K562 (cell line): ENCODE results near the gene COL24A1. TPM values are rescaled to one million over a fixed set of nuclear protein-coding genes. Genes with fewer than 3 reads are reported as not detected.

Source experiments
- ATAC-seq: fragments of 200-7000 bp; cut with Tn5 transposase; 3 replicates; pipeline ENCODE4 v1.9.1; 2020; ENCODE audit warnings: moderate library complexity
- BruUV-seq: library from RNA; stranded (reverse); fragments of 400-500 nt; replicated peaks from 2 replicates; lab custom pipeline; 2021; lab: Mats Ljungman, UMichigan
- CTCF ChIA-PET: fragments of 300-600 bp; formaldehyde crosslinking; extraction: SDS; loops from one replicate; lab custom pipeline; 2021; ENCODE audit warnings: low intra/inter-chr PET ratio; lab: Yijun Ruan, JAX
- POLR2A ChIA-PET: fragments of 300-600, 350-650 bp; sonication (Branson Sonifier 250); formaldehyde crosslinking; extraction: SDS; loops from one replicate; lab custom pipeline; 2021; ENCODE audit warnings: antibody characterized with exemption, inconsistent platforms; lab: Yijun Ruan, JAX
- DNase-seq, 4 experiments: peaks; one replicate each; pipeline versions ENCODE4 v3.0.0 to v3.0.0-alpha.2; 2011 to 2018; ENCODE audit warnings: low spot score in 3 of 4, mixed read lengths in 3 of 4; ENCODE audit errors: extremely low read depth in 1 of 4
- FAIRE-seq: peaks from 2 replicates; lab custom pipeline; 2011; peaks lifted over from hg19 to GRCh38; lab: Jason Lieb, UNC
- H2AFZ ChIP-seq: 2 replicates; pipeline ENCODE4 v1.6.0; 2011; ENCODE audit warnings: low read depth, low read length, control low read depth, inconsistent platforms
- H3K27ac ChIP-seq: fragments of 200-600 bp; 3 replicates; pipeline ENCODE4 v1.8.0; 2011; ENCODE audit warnings: low read depth, mild to moderate bottlenecking, control low read depth, inconsistent platforms, low read length, moderate library complexity, mixed read lengths; ENCODE audit errors: extremely low read depth
- H3K27me3 ChIP-seq, 2 experiments: fragments of 300-600 bp in 1 of 2; 2 replicates in 1 of 2; 3 replicates in 1 of 2; pipeline versions ENCODE4 v1.6.0 to v1.8.0; 2011; ENCODE audit warnings: inconsistent platforms in 2 of 2, low read length in 2 of 2, mild to moderate bottlenecking in 1 of 2, mixed read lengths in 1 of 2, moderate library complexity in 1 of 2; ENCODE audit not compliant: control insufficient read depth in 2 of 2, insufficient read depth in 2 of 2
- H3K36me3 ChIP-seq: fragments of 300-600 bp; 3 replicates; pipeline ENCODE4 v1.8.0; 2011; ENCODE audit warnings: mild to moderate bottlenecking, low read length, inconsistent platforms; ENCODE audit not compliant: control insufficient read depth, insufficient read depth
- H3K4me1 ChIP-seq, 2 experiments: fragments of 200-600 bp in 1 of 2; replicated peaks in 1 of 2; 2 replicates in 1 of 2; 3 replicates in 1 of 2; pipeline versions ENCODE4 v1.5.1 to v1.8.0; 2011; ENCODE audit warnings: inconsistent platforms in 2 of 2, low read length in 2 of 2, mild to moderate bottlenecking in 1 of 2, mixed read lengths in 1 of 2, moderate library complexity in 1 of 2; ENCODE audit not compliant: control insufficient read depth in 2 of 2, insufficient read depth in 2 of 2
- H3K4me2 ChIP-seq: 2 replicates; pipeline ENCODE4 v1.6.1; 2011; ENCODE audit warnings: low read length, control low read depth, inconsistent platforms, mixed read lengths; ENCODE audit not compliant: insufficient read depth
- H3K4me3 ChIP-seq: fragments of 200-600 bp; sonication (generic), shearing (Covaris generic); 2 replicates; pipeline ENCODE4 v1.5.1; 2016; ENCODE audit warnings: control low read depth, inconsistent platforms
- H3K79me2 ChIP-seq: fragments of 200-600 bp; 3 replicates; pipeline ENCODE4 v1.8.0; 2011; ENCODE audit warnings: low read length, inconsistent platforms; ENCODE audit not compliant: control insufficient read depth, insufficient read depth
- H3K9ac ChIP-seq, 2 experiments: 2 replicates each; pipeline versions ENCODE4 v1.6.0 to v1.6.1; 2011; ENCODE audit warnings: low read depth in 2 of 2, low read length in 2 of 2, control low read depth in 1 of 2, inconsistent platforms in 1 of 2, mild to moderate bottlenecking in 1 of 2, mixed read lengths in 1 of 2; ENCODE audit not compliant: insufficient read depth in 1 of 2
- H3K9me1 ChIP-seq: one replicate; pipeline ENCODE4 v1.6.0; 2011; ENCODE audit warnings: inconsistent platforms, mild to moderate bottlenecking, low read length, moderate library complexity; ENCODE audit not compliant: control insufficient read depth, insufficient read depth
- H3K9me3 ChIP-seq: replicated peaks from 2 replicates; pipeline ENCODE4 v1.5.1; 2011; ENCODE audit warnings: low read depth, low read length, inconsistent platforms; ENCODE audit not compliant: control insufficient read depth, insufficient read depth
- H4K20me1 ChIP-seq: replicated peaks from 2 replicates; pipeline ENCODE4 v1.6.1; 2011; ENCODE audit warnings: low read length, inconsistent platforms, mixed read lengths; ENCODE audit not compliant: control insufficient read depth, insufficient read depth
- GABPB2 ChIP-seq: fragments of 250-450 bp; sonication (Bioruptor Pico); conservative IDR thresholded peaks from 2 replicates; pipeline ENCODE4 v1.5.1; 2021; ENCODE audit warnings: mild to moderate bottlenecking
- GTF2E2 ChIP-seq: fragments of 200-800 bp; sonication (Bioruptor generic); IDR thresholded peaks from 2 replicates; pipeline ENCODE4 v1.6.1; 2016; ENCODE audit warnings: missing genetic modification characterization, missing compliant biosample characterization
- PHF21A ChIP-seq: fragments of 450-650 bp; IDR thresholded peaks from 2 replicates; pipeline ENCODE4 v1.6.1; 2017; ENCODE audit warnings: low read depth, borderline replicate concordance
- PURB ChIP-seq: sonication (generic); formaldehyde crosslinking; IDR thresholded peaks from 2 replicates; pipeline ENCODE4 v1.9.0; 2021; ENCODE audit warnings: low read depth, mild to moderate bottlenecking, missing genetic modification reagents
- ZNF311 ChIP-seq: fragments of 250-450 bp; sonication (Bioruptor Pico); IDR thresholded peaks from 2 replicates; pipeline ENCODE4 v1.4.0; 2020; ENCODE audit warnings: mild to moderate bottlenecking, moderate library complexity
- WGBS: fragments of 100-300 bp; shearing (Covaris generic); methylation state at CpG from one replicate; pipeline ENCODE4 v1.1.6; 2016; ENCODE audit warnings: low coverage, mixed read lengths; ENCODE audit not compliant: insufficient coverage; ENCODE audit errors: missing lambda C conversion rate; 5-methylcytosine and 5-hydroxymethylcytosine counted together
- in situ Hi-C: fragments of 300-500 bp; cut with MboI; formaldehyde crosslinking; loops from 4 replicates; pipeline ENCODE4 v1.15.0; 2018; ENCODE audit warnings: inconsistent platforms, mixed read lengths
- intact Hi-C: fragments of 100-400 bp; cut with micrococcal nuclease; formaldehyde crosslinking; loops from 2 replicates; pipeline ENCODE4 v1.14.2; 2022
- polyA plus RNA-seq, 8 experiments: library from polyadenylated mRNA; depleted of rRNA in 4 of 8; stranded (reverse) in 5 of 8; unstranded in 3 of 8; fragments of >200 nt; fragmentation: Nextera tagmentation in 2 of 8; fragmentation: Illumina TruSeq in 1 of 8; extraction: Ambion mirVana in 2 of 8; extraction: Trizol in 1 of 8; gene quantifications; 2 replicates each; pipeline versions ENCODE4 v1.2.1 to v1.2.3, GENCODE V29; 2011 to 2014; ENCODE audit warnings: inconsistent platforms in 1 of 8, missing spikeins in 1 of 8
- total RNA-seq, 7 experiments: library from RNA; depleted of rRNA in 6 of 7; stranded (reverse); fragments of >200 nt in 6 of 7; fragmentation: Illumina TruSeq in 2 of 7; extraction: Trizol in 2 of 7; gene quantifications; 2 replicates each; pipeline versions ENCODE4 v1.2.1 to v1.2.3, GENCODE V29; 2011 to 2021; ENCODE audit warnings: low replicate concordance in 1 of 7
- TF ChIP-seq, protein P1 (sequence below): sonication (generic); formaldehyde crosslinking; IDR thresholded peaks from 2 replicates; pipeline ENCODE4 v1.8.0; 2023; ENCODE audit warnings: mild to moderate bottlenecking, missing genetic modification reagents

The COL24A1 gene
- total and polyA plus RNA-seq, 9 of the 15 experiments (the other 6 are each of a cell fraction or from before 2014, with no cell fraction given) = 0.01 to 0.06 (median 0.03) TPM; not detected in 2

DNA sequence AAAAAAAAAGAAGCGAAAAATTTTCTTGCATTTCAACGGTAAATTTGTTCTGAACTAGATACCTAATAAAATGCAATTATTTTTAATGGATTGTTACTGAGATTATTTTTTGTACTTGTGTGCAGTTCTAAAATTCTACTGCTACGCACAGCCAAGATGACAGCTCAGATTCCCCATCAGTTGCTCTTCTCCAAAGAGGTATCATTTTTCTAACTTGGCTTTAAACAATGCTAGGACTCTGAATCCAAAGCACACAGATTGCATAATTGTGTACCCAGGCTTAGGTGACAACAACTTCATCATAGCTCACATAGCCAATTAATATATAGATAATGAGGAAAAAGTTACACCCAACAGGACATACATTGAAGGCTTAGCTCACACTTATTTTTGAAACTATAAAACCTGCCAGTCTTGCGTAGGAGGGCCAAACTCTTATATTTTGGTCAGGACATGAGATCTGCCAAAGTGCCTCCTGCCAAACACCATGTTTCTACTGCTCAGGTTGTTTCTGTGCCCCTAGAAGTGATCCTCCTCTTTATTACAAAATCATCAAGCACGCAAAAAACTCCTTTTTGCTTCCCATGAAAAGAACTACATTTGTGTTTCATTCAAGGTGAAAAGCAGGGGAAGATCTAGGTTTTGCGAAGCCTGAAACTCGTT is 437.8 kb downstream of the COL24A1 start:
- no peak for DNase-seq
- 3% methylated on average over 7 of the region's 7 CpGs for WGBS
- ChIA-PET POLR2A (no interaction called here), CTCF (no interaction called here)
- no TSS peak for BruUV-seq
- H3K27ac ChIP-seq = no peak overlapping the region
- intact Hi-C loops (no loop called here), in situ Hi-C loops (no loop called here)
- no peak for FAIRE-seq
- TF ChIP-seq GABPB2 (no peak), ZNF311 (CRISPR knock-in tag) (no peak), PHF21A (no peak), PURB (CRISPR knock-in tag) (no peak), GTF2E2 (tag) (no peak)
- TF ChIP-seq, protein P1, sequence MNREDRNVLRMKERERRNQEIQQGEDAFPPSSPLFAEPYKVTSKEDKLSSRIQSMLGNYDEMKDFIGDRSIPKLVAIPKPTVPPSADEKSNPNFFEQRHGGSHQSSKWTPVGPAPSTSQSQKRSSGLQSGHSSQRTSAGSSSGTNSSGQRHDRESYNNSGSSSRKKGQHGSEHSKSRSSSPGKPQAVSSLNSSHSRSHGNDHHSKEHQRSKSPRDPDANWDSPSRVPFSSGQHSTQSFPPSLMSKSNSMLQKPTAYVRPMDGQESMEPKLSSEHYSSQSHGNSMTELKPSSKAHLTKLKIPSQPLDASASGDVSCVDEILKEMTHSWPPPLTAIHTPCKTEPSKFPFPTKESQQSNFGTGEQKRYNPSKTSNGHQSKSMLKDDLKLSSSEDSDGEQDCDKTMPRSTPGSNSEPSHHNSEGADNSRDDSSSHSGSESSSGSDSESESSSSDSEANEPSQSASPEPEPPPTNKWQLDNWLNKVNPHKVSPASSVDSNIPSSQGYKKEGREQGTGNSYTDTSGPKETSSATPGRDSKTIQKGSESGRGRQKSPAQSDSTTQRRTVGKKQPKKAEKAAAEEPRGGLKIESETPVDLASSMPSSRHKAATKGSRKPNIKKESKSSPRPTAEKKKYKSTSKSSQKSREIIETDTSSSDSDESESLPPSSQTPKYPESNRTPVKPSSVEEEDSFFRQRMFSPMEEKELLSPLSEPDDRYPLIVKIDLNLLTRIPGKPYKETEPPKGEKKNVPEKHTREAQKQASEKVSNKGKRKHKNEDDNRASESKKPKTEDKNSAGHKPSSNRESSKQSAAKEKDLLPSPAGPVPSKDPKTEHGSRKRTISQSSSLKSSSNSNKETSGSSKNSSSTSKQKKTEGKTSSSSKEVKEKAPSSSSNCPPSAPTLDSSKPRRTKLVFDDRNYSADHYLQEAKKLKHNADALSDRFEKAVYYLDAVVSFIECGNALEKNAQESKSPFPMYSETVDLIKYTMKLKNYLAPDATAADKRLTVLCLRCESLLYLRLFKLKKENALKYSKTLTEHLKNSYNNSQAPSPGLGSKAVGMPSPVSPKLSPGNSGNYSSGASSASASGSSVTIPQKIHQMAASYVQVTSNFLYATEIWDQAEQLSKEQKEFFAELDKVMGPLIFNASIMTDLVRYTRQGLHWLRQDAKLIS (CRISPR knock-in tag) = no peak
- ATAC-seq = no peak
- no peak overlapping the region for H3K4me2 ChIP-seq
- H3K4me3 ChIP-seq = no peak overlapping the region
- H3K9me1 ChIP-seq = no peaks in the 10 kb centered on the region
- H3K9me3 ChIP-seq = no peaks in the 10 kb centered on the region
- no peaks in the 10 kb centered on the region for H3K36me3 ChIP-seq
- H3K79me2 ChIP-seq = no peaks in the 10 kb centered on the region
- no peaks in the 10 kb centered on the region for H3K27me3 ChIP-seq
- H3K9ac ChIP-seq = no peak overlapping the region
- no peaks in the 10 kb centered on the region for H4K20me1 ChIP-seq
- no peaks in the 10 kb centered on the region for H3K4me1 ChIP-seq
- no peak overlapping the region for H2AFZ ChIP-seq
